Body of pancreas (tissue), 4 donors: ENCODE data around the gene DNAH6.

Experiments used
- CTCF ChIP-seq, 7 experiments: fragments of 450-650 bp in 4 of 7; fragments of 200-600 bp in 3 of 7; sonication (generic) in 3 of 7; IDR thresholded peaks; one replicate each; pipeline ENCODE4 v1.5.1; 2016 to 2019; ENCODE audit warnings: antibody characterized with exemption in 7 of 7
- POLR2A ChIP-seq, 3 donors: fragments of 450-650 bp; IDR thresholded peaks; one replicate each; pipeline ENCODE4 v1.6.1; 2016; ENCODE audit warnings: antibody characterized with exemption in 3 of 3, mild to moderate bottlenecking in 2 of 3

- no peak for TF ChIP-seq CTCF (IDR thresholded peaks at IDR 0.05)
- no peak for TF ChIP-seq POLR2A (IDR thresholded peaks at IDR 0.05)
Measured at GRCh38 chr2:84782717-84783442, 266.6 kb downstream of the DNAH6 start.
